GM19025 (cell line): Measurements from ENCODE around the gene MSS51.

ENCODE experiments used
- ATAC-seq: cut with Tn5 transposase; IDR thresholded peaks from one replicate; pipeline ENCODE4 v1.9.1; 2021; ENCODE audit warnings: mild to moderate bottlenecking, low read depth, moderate library complexity; ENCODE audit not compliant: unreplicated experiment

Gene MSS51

DNA sequence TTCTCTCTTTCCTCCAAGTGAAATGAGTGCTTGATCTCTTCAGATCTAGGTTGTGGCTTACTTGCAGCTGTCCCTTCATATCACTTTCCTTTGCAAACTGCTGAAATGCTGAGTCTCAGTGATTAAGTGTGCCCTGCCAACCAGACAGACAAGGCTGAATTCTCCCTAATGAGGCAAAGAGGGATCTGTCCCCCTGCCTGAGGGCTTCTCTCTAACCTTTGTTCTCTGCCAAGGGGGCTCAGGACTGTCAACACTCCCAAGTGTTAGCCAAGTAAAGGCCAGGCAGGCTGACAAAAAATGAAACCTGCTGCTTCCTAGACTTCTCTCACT, at the start of gene MSS51:
TSS of gene MSS51 (minus strand) at position 24 of the 330 bp plus-strand sequence. CDS start 5,277 bp downstream, outside the sequence.
- ATAC-seq = no peak

DNA sequence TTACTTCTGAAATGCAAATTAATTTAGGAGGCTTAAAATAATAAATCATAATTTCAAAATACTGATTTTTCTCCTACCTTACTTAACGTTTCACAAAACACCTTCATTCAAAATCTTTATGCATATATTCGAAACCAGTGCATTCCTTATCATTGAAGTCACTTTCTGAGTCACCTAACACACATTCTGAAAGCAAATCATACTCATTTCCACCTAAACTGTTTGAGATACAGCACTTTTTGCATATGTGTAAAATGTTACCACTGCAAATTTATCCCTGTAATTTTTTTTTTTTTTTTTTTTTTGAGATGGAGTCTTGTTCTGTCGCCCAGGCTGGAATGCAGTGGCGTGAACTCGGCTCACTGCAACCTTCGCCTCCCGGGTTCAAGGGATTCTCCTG, 46.8 kb upstream of the MSS51 start:
- no peak for ATAC-seq

DNA sequence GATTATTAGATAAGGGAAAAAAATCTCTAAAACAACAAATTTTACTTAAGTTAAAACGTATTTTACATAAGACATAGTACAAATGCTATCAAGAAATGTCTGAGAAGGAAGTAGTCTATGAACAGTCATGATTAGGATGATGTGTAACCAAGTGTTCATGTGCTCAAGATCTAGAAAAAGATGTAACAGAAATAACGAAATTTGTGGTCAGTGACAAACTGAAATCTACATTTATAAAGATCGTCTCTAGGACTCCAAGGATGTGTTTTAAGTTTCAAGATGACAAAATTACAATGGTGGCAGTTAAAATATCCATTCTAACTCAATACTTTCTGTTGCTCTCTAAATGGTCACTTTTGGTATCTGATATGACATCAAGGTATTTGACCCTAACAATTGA, 45.3 kb upstream of the MSS51 start:
- no peak for ATAC-seq

DNA sequence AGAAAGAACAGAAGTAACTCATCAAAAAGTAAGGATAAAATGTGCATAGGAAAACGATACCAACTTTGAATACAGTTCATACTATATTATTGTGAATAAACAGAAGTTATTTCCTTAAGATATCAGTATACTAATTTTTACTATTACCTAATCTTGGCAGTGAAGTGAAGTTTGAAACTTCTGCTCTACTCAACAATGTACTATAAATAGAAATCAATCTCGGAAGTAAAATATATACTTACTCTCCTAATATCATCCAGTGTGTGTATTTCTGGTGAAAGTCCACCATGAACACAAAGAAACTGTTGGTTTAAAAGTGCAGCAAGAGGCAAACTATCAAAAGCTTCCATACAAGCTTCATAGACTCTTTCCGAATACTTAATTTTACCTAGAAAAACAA, 37.9 kb upstream of the MSS51 start:
- ATAC-seq = no peak

DNA sequence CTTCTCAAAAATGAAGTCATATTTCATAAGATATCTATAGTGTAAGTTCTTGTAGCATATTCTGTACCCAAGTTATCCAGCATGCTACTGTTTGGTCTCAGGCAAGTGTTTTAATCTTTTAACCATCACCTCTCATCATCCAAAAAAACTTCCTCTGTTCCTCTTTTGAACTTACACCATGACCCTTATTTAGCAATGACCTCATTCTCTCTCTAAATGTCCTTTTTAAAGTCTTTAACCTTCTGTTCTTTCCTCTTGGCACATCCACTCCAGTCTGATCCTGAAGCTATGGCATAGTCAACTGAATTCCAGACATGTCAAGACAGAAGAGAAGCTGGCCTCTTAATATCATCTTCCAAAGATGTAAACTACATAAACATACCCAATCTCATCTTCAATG, 36.2 kb upstream of the MSS51 start:
- no peak for ATAC-seq

DNA sequence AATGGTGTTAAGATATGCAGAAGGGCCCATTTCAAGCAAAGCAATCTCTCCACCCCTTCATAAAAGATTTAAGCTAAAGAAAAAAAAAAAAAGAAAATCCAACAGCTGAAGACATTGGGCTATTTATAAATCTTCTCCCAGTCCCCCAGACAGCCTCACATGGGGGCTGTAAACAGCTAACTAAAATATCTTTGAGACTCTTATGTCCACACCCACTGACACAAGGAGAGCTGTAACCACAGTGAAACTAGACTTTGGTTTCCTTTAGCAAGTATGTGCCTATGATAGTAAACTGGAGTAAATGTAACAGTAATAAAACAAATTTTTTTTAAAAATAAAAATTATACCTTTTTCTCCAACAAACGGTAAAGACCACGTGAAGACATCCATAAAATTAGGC, 33.8 kb upstream of the MSS51 start:
- no peak for ATAC-seq

DNA sequence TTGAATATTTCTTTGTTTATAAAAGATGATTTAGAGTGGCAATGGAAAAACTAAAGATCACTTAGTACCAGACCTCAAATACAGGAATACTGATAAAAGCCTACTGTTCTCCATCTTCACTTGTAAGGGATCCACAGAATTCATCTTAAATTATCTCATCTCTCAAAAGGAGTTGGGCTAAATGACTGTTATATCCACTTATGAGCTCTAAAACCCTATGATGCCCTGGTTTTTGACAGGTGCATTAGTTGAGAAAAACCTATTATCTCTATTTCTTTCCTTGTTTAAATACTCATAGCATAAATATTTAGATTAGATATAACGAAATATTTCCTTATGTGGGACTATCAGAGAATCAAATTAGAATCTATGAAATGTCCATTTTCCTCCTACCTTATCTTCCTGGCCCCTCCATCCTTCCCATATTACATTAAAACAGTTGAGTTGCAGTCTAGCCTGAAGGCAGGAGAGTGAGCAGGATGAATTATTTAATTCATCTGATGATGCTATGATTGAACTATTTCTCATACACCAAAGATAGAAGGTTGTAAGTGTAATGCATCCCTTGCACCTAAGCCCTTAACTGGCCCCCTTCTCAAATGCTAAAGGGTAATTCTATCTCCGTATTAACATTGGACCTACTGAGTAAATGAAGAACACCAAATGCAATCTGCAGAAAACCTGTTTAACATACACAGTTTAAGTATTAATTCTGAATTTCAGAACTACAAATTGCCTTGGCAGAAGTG, 32.8 kb upstream of the MSS51 start:
- no peak for ATAC-seq

DNA sequence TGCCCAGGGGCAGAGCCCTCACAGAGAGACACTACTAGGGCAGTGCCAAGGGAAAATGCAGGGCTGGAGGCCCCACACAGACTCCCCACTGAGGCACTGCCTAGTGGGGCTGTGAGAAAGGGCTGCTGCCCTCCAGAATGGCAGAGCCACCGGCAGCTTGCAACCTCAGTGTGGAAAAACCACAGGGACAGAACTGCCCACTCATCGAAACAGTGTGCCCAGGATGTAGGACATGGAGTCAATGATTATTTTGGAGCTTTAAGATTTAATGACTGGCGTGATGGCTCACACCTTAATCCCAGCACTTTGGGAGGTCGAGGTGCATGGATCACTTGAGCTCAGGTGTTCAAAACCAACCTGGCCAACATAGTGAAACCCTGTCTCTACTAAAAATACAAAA, 27.5 kb upstream of the MSS51 start:
- ATAC-seq = no peak

DNA sequence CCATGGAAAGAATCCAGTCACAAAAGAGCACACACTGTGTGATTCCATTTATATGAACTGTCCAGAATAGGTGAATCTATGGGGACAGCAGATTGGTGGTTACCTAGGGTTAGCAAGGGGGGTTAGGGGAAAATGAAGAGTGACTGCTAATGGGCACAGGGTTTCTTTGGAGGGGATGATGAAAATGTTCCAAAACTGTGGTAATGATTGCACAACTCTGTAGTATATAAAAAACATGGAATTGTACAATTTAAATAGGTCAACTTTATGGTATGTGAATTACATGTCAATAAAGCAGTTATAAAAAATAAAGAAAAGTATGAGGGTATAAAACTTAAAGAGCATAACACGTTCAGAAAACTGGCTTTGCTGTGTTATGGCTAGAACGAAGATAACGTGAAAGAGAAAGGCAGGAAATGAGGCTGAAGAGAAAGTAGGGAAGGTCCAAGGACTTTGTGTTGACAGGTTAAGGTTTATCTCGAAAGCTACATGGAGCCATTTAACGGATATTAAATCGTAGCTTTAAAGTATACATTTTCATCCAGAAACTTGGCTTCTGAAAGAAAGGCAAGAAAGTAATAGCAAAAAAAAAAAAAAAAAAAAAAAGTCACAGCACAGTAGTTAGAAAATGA, 26.4 kb upstream of the MSS51 start:
- no peak for ATAC-seq

DNA sequence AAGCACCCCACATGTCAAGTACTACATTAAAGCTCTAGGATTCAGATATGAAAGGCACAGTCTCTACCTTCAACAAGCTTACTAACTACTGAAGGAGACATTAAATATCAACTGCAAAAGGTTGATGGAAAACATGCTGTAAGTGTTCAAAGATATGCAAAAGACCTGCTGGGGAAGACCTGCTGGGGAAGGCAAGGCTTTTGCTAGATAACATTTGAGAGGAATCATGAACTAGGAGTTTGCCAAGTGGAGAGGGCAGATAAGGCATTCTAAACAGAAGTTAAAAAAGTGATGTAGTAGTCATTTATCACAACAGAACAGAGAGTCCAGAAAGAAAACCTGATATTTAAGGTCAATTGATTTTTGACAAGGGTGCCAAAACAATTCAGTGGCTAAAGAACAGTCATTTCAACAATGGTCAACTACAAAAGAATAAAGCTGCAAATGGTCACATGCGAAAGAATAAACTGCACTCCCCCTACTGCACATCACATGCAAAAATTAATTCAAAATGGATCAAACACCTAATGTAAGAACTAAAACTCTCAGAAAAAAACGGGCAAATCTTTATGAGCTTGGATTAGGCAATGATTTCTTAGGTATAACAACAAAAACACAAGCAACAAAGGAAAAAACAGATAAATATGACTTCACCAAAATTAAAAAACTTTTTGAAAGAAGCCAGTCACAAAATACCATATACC, 23.0 kb upstream of the MSS51 start:
- ATAC-seq = no peak

DNA sequence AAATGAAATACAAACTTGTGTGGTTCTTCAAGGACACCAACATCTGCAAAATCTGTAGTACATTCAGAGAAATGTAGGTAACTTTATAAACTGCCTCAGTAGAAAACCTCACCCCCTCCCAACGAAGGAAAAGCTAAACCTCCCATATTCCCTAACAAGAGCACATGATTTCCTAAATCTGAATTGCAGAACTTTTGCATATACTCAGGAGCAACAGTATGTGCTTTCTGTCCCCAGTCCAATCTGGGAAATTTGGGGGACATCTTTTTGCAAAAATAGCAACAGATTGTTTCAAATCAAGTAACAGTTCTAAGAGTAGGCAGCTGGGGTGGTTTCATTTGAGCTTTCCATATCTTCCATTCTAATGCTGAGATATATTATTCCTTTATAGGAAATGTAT, 15.8 kb upstream of the MSS51 start:
- ATAC-seq = no peak

DNA sequence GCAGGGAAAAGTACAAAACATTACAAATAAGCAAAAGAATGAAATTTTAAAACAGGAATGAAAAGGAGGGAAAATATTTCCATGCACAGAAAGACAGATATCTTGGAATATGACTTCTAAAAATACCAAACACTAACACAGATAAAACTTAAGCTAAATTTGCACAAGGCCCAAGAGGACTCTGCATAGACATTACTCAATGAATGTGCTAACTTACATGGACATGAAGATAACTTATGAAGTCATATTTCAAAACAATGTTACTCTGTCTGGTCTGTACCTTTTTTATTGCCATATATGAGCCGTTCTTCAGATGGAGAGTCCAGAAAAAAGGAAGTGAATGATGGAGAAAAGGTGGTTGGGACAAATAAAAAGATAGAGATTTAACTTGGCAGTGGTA, 15.0 kb upstream of the MSS51 start:
- no peak for ATAC-seq

DNA sequence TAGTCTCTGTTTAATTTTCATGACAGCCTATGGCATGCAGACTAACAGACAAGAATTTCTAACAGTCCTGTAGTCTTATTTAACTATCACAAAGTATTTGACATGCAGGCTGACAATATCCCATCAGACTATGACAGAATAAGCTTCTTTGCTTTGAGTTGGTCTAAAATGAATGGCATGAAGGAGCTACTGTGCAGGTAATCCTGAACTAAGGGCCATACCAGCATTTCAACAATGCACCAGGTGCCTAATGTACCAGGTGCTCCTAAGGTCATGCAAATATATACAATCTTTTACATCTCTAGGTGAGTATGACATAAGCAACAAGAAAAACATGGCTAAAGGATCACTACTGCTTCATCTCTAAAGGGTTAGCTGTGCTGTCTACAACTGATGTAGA, 13.6 kb upstream of the MSS51 start:
- no peak for ATAC-seq

DNA sequence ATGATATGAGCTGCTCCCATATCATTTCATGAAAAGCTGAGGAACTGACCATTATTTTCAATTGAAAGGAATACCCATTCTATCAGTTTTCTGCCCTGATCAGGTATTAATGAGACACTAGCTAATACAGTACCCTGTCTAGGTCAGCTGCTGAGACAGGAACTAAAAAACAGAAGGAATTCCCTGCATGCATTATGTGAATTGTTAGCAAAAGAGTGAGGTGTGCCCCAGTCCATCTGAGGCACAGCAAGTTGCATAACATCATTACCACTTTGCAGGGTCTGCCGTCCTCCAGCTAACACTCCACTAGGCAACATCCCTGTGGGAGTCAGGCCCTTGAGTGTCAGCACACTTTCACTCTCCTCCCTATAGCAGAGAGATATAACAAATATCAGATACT, 11.1 kb upstream of the MSS51 start:
- no peak for ATAC-seq

DNA sequence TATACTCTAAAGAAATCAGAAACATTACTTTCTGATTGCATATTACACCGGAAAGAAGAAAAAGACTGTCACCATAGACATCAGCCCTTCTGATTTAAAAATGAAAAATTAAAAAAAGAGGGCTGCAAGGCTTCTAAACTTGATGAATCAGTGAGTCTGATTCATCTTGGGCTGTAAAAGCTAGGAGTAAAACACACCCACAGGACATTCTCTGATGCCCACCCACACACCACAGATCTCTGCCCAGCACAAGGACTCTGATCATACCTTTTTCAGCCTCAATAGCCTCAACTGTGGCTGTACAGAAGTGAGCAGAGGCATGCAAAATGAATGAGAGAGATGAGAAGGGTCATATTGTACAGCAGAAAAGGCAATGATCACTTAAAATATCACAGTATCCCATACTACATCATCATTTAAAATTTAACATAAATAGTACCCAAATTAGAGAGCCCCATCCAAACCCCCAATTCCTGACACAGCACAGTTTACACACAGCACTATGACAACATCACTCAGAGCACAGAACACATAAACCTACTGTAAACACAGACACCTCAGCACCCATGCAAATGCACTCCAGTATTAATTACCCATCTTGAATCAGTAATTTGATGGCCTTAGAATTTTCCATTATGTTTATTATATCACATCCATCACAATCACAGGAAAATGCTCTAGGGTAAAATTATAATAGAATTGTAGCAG, 6.4 kb upstream of the MSS51 start:
- ATAC-seq = no peak

DNA sequence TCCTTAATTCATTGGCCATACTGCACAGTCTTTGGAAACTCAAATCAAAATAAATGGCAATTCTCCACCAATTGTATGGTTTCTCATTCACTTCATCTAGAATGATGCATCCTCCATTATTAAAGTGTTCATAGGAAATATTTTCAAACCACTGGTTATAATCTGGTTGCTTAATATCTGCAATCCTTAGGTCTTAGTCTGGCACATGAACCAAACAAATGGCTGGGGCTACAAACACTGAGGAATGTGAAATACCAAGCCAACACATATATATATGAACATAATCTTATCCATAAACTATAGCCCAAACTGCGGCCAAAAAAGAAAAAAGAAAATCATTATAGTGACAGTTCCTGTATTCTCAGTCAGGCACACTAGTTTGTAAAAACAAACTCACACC, 5.7 kb upstream of the MSS51 start:
- ATAC-seq = no peak

DNA sequence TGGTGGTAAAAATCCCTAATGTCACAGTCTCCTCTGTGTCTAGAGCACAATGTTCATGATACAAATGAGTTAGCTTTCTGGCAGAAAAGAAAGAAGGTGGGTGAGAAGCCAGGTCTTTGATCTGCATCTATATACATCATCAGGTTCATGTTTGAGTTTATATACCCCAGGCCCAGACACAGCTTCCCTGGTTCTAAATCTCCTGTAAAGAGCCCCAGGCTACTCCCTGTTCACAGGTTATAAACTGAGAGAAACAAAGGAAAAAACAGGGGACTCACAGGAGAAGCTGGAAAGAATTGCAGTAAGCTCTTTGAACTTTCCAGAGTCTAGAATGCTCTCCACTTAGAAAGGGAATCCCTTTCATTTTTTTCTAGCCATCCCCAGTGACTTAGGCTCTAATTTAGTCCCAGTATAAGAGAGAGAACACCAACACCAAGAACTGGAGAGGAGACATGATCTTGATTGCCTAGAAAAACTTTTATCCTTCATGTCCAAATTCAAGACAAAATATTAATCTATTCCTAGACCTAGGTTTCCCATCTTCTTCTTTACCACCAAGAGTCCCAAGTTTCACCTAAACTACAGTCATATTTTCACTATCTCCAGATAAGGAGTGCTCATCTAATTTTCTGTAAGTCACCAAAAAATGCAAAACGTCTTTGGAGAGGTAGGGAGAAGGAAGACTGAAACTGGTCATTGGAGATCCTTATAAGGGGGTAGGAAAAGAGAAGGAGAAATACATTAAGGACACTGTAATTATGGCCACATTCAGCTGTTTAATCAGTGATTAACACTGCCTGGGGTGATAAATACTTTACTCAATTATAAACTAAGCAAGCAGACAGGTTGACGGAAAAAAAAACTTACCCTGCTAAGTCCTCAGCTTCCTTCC, 469 bp downstream of the MSS51 start:
- no peak for ATAC-seq

DNA sequence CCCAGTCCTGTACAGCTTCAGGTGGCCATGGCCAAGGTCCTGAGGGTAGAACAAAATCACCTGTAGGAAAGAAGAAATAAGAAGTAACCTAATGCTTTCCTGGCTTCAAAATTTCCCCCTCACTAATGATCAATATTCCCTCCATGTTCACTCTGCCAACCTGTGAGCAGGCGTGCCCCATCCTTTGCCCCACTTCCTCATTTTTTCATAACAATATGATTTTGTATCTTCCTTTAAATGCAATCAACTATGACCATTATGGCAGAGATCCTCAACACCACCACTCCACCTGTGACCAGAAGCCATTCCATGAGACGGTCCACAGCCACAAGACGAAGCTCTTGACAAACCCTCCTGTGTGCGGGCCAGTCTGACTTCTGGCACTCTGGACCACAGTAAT, 7.0 kb downstream of the MSS51 start:
- ATAC-seq = no peak

DNA sequence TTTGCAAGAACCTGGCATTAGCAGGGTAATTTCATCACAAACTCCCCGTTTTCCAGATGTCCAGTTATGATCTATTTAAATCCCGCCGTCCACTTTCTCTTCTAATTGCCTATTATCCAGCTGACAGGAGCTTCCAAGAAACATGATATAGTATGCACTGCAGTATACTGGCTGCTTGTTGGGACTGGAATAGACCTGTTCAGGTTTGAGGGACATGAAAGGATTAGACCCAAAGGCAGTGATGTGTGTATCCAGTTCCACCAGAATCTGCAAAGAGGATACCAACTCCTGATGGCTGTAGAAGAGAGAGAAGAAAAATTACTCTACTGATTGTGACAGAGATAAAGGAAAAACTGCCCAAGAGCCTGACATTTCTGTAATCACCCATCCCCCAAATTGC, 8.9 kb downstream of the MSS51 start:
- ATAC-seq = no peak

DNA sequence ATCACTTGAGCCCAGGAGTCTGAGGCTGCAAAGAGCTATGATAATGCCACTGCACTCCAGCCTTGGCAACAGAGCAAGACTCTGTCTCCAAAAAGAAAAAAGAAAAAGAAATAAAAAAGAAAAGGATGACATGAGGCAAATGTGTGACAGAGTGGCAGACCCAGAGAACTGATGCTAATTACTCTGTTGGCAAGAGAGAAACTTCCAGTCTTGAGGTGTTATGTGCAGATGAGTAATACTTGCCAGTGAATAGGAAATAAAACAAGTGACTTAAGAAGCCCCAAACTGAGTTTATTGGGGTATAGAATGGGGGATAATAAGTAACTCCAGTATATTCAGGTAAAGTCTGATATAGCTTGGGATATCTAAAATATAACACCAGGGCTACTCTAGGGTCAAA, 10.1 kb downstream of the MSS51 start:
- ATAC-seq = no peak
